ENCODE measurements around the gene SLC6A18.

Gene SLC6A18

GRCh38 chr5:1202026-1202797 lies 23.0 kb upstream of the SLC6A18 start:
- H2AFZ ChIP-seq (ENCODE audit: low read depth, low read length, severe bottlenecking) = no peak overlapping the region
- no peaks in the 10 kb centered on the region for H3K9me2 ChIP-seq (replicated peaks; ENCODE audit: insufficient read depth, low read length)
- no peaks in the 10 kb centered on the region for H4K20me1 ChIP-seq (ENCODE audit: low read depth, low read length)
- TF ChIP-seq CTCF (IDR thresholded peaks at IDR 0.05; ENCODE audit: insufficient read depth, low read length, poor library complexity, severe bottlenecking) (no peak), EZH2phosphoT487 (conservative IDR thresholded peaks at IDR 0.05; ENCODE audit: low read length) (no peak)
- H3K27ac ChIP-seq (ENCODE audit: low read depth, low read length) = no peak overlapping the region
- H3K36me3 ChIP-seq (ENCODE audit: low read length) = no peaks in the 10 kb centered on the region
- no peak overlapping the region for H3K4me2 ChIP-seq (ENCODE audit: low read depth, low read length, poor library complexity, severe bottlenecking)
- H3K27me3 ChIP-seq (ENCODE audit: low read length) = no peaks in the 10 kb centered on the region
- H3F3A ChIP-seq (ENCODE audit: insufficient read depth) = no peaks in the 10 kb centered on the region
- no peak overlapping the region for H3K9ac ChIP-seq (ENCODE audit: low read length)
- H3K79me2 ChIP-seq (ENCODE audit: insufficient read depth, low read length) = no peaks in the 10 kb centered on the region
- H3K4me3 ChIP-seq (ENCODE audit: insufficient read depth, low read length, poor library complexity, severe bottlenecking) = no peak overlapping the region
- H3K9me3 ChIP-seq (ENCODE audit: insufficient read depth, low read length) = no peaks in the 10 kb centered on the region

GRCh38 chr5:1202798-1203185 lies 22.4 kb upstream of the SLC6A18 start:
- Histone ChIP-seq H3K4me2 (ENCODE audit: low read depth, low read length, poor library complexity, severe bottlenecking) (no peak overlapping the region), H3K4me3 (ENCODE audit: insufficient read depth, low read length, poor library complexity, severe bottlenecking) (no peak overlapping the region), H4K20me1 (ENCODE audit: low read depth, low read length) (no peaks in the 10 kb centered on the region), H3K9me3 (ENCODE audit: insufficient read depth, low read length) (no peaks in the 10 kb centered on the region), H3K36me3 (ENCODE audit: low read length) (no peaks in the 10 kb centered on the region), H2AFZ (ENCODE audit: low read depth, low read length, severe bottlenecking) (no peak overlapping the region), H3K27me3 (ENCODE audit: low read length) (no peaks in the 10 kb centered on the region), H3K79me2 (ENCODE audit: insufficient read depth, low read length) (no peaks in the 10 kb centered on the region), H3K9me2 (replicated peaks; ENCODE audit: insufficient read depth, low read length) (no peaks in the 10 kb centered on the region), H3F3A (ENCODE audit: insufficient read depth) (no peaks in the 10 kb centered on the region), H3K9ac (ENCODE audit: low read length) (no peak overlapping the region), H3K27ac (ENCODE audit: low read depth, low read length) (no peak overlapping the region)
- no peak for TF ChIP-seq EZH2phosphoT487 (conservative IDR thresholded peaks at IDR 0.05; ENCODE audit: low read length)
- TF ChIP-seq CTCF (IDR thresholded peaks at IDR 0.05; ENCODE audit: insufficient read depth, low read length, poor library complexity, severe bottlenecking) = no peak

- Histone ChIP-seq H4K20me1 (ENCODE audit: low read depth, low read length) (no peaks in the 10 kb centered on the region), H3K27me3 (ENCODE audit: low read length) (no peaks in the 10 kb centered on the region), H3K79me2 (ENCODE audit: insufficient read depth, low read length) (no peaks in the 10 kb centered on the region), H2AFZ (ENCODE audit: low read depth, low read length, severe bottlenecking) (no peak overlapping the region), H3K9me2 (replicated peaks; ENCODE audit: insufficient read depth, low read length) (no peaks in the 10 kb centered on the region), H3K9me3 (ENCODE audit: insufficient read depth, low read length) (no peaks in the 10 kb centered on the region), H3K9ac (ENCODE audit: low read length) (no peak overlapping the region), H3K27ac (ENCODE audit: low read depth, low read length) (no peak overlapping the region), H3F3A (ENCODE audit: insufficient read depth) (no peaks in the 10 kb centered on the region), H3K36me3 (ENCODE audit: low read length) (no peaks in the 10 kb centered on the region), H3K4me3 (ENCODE audit: insufficient read depth, low read length, poor library complexity, severe bottlenecking) (no peak overlapping the region), H3K4me2 (ENCODE audit: low read depth, low read length, poor library complexity, severe bottlenecking) (no peak overlapping the region)
- TF ChIP-seq EZH2phosphoT487 (conservative IDR thresholded peaks at IDR 0.05; ENCODE audit: low read length) = no peak
- no peak for TF ChIP-seq CTCF (IDR thresholded peaks at IDR 0.05; ENCODE audit: insufficient read depth, low read length, poor library complexity, severe bottlenecking)
Measured at GRCh38 chr5:1203311-1203967, 21.7 kb upstream of the SLC6A18 start.

Measured in SU-DHL-6 (cell line).